HL-60 (cell line): ENCODE results near the gene SRCIN1.

Experiments used
- DNase-seq, 2 experiments: peaks; one replicate each; pipeline ENCODE4 v3.0.0-alpha.2; 2010 to 2020; ENCODE audit warnings: low read depth in 1 of 2, low spot score in 1 of 2
- H3K27ac ChIP-seq: fragments of 250-450 bp; sonication (Bioruptor Pico); replicated peaks from 2 replicates; pipeline ENCODE4 v1.5.1; 2020; ENCODE audit warnings: mild to moderate bottlenecking, moderate library complexity
- H3K27me3 ChIP-seq: fragments of 250-450 bp; sonication (Bioruptor Pico); 2 replicates; pipeline ENCODE4 v1.5.1; 2021; ENCODE audit warnings: mild to moderate bottlenecking, moderate library complexity; ENCODE audit not compliant: insufficient read depth, poor library complexity, severe bottlenecking
- H3K4me3 ChIP-seq: replicated peaks from 2 replicates; pipeline ENCODE4 v1.5.1; 2011; ENCODE audit warnings: mild to moderate bottlenecking, control low read depth, low read length; ENCODE audit not compliant: insufficient read depth
- GABPA ChIP-seq: IDR thresholded peaks from 2 replicates; pipeline ENCODE4 v1.6.1; 2012; ENCODE audit warnings: low read depth
- POLR2AphosphoS5 ChIP-seq: IDR thresholded peaks from 2 replicates; pipeline ENCODE4 v1.6.1; 2012; ENCODE audit warnings: low read depth
- SPI1 ChIP-seq: IDR thresholded peaks from 2 replicates; pipeline ENCODE4 v1.6.1; 2012; ENCODE audit warnings: low read depth, mild to moderate bottlenecking, borderline replicate concordance
- TF ChIP-seq, protein P1 (sequence below): IDR thresholded peaks from one replicate; pipeline ENCODE4 v1.5.1; 2011; ENCODE audit warnings: low read length, control low read depth, inconsistent platforms; ENCODE audit not compliant: insufficient read depth
- TF ChIP-seq, protein P2 (sequence below): IDR thresholded peaks from 2 replicates; pipeline ENCODE4 v1.6.1; 2012; ENCODE audit warnings: low read depth; ENCODE audit not compliant: insufficient replicate concordance

The SRCIN1 gene

DNA sequence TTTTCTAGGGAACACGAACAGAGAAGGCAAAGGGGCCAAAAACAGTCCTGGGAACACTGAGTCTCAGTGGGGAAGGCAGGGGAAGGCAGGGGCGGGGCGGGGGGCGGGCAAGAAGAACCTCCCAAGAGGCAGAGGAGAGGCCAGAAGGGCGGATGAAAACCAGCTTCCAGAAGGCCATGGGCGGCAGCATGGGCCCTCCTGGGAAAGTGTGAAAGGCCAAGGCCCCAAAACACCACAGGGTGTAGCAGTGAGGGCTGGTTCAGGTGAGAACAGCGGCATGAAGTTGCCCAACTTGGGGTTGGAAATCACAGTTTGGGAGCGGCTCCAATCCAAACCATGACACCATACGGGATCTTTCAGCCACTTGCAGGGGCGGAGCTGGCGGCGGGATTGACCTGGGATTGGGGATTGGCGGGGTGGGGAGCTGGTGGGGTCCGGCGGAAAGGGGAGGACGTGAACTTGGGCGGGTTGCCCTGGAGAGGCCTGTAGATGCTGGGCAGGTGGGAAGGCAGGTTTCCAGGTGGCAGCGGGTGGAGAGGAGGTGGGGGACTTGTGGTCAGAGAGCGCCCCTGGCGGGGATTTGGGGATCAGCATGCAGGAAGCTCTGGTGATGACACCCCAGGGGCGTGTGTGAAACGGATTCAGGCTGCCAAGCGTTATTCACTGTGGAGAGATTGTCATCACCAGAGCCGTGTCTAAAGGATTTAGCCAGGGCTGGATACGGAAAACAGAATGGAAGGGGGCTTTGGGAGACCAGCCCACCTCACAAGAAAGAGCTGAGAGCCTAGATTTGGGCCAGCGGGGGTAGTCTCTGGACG is 96.6 kb downstream of the SRCIN1 start:
- Histone ChIP-seq H3K27me3 (no peaks in the 10 kb centered on the region), H3K4me3 (no peak overlapping the region), H3K27ac (no peak overlapping the region)
- TF ChIP-seq, protein P1, sequence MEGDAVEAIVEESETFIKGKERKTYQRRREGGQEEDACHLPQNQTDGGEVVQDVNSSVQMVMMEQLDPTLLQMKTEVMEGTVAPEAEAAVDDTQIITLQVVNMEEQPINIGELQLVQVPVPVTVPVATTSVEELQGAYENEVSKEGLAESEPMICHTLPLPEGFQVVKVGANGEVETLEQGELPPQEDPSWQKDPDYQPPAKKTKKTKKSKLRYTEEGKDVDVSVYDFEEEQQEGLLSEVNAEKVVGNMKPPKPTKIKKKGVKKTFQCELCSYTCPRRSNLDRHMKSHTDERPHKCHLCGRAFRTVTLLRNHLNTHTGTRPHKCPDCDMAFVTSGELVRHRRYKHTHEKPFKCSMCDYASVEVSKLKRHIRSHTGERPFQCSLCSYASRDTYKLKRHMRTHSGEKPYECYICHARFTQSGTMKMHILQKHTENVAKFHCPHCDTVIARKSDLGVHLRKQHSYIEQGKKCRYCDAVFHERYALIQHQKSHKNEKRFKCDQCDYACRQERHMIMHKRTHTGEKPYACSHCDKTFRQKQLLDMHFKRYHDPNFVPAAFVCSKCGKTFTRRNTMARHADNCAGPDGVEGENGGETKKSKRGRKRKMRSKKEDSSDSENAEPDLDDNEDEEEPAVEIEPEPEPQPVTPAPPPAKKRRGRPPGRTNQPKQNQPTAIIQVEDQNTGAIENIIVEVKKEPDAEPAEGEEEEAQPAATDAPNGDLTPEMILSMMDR, result peak; percentile 51
- no peak for TF ChIP-seq POLR2AphosphoS5
- TF ChIP-seq SPI1, result no peak
- no peak for TF ChIP-seq GABPA
- DNase-seq, result peak; percentile 22 to 42

GRCh38 chr17:38508570-38508950 is 97.2 kb downstream of the SRCIN1 start:
- no peak for TF ChIP-seq GABPA
- TF ChIP-seq, protein P1, result no peak
- TF ChIP-seq, protein P2, sequence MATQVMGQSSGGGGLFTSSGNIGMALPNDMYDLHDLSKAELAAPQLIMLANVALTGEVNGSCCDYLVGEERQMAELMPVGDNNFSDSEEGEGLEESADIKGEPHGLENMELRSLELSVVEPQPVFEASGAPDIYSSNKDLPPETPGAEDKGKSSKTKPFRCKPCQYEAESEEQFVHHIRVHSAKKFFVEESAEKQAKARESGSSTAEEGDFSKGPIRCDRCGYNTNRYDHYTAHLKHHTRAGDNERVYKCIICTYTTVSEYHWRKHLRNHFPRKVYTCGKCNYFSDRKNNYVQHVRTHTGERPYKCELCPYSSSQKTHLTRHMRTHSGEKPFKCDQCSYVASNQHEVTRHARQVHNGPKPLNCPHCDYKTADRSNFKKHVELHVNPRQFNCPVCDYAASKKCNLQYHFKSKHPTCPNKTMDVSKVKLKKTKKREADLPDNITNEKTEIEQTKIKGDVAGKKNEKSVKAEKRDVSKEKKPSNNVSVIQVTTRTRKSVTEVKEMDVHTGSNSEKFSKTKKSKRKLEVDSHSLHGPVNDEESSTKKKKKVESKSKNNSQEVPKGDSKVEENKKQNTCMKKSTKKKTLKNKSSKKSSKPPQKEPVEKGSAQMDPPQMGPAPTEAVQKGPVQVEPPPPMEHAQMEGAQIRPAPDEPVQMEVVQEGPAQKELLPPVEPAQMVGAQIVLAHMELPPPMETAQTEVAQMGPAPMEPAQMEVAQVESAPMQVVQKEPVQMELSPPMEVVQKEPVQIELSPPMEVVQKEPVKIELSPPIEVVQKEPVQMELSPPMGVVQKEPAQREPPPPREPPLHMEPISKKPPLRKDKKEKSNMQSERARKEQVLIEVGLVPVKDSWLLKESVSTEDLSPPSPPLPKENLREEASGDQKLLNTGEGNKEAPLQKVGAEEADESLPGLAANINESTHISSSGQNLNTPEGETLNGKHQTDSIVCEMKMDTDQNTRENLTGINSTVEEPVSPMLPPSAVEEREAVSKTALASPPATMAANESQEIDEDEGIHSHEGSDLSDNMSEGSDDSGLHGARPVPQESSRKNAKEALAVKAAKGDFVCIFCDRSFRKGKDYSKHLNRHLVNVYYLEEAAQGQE, result no peak
- TF ChIP-seq SPI1, result no peak
- no peak for TF ChIP-seq POLR2AphosphoS5
- DNase-seq, result no peak
- H3K27ac ChIP-seq, result no peak overlapping the region
- H3K4me3 ChIP-seq, result no peak overlapping the region
- H3K27me3 ChIP-seq, result no peaks in the 10 kb centered on the region

DNA sequence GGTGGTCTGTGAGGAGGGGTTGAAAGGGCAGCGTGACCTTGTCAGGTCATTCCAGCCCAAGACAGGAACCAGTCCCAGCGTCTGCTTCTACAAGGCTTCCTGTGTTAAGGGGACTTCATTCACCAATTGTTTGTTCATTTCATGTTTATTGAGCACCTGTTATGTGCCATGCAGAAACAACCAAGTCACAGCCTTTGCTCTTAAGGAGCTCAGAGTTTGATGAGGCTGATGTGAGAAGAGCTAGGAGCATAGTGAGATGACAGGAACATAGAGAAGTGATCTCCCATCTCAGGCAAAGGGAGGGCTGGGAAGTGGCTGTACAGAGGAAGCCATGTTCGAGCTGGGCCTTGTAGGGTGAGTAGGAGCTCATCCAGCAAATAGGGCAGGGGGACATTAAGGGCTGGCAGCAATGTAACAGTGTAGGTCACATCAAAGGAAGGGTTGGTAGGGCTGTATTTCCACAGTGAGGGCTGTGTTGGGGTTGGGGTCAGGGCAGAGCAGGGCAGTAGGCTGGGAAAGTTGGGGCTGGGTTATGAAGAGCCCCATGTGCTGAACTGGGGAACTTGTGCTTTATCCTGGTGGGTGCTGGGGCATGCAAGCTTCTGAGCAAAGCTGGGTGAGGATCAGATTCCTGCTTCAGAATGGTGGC is 97.7 kb downstream of the SRCIN1 start:
- no peak overlapping the region for H3K27ac ChIP-seq
- TF ChIP-seq SPI1 (no peak), POLR2AphosphoS5 (no peak), GABPA (no peak)
- TF ChIP-seq, protein P1, result no peak
- TF ChIP-seq, protein P2, result no peak

More for the DNA sequence above, 97.7 kb downstream of the SRCIN1 start:
- DNase-seq, result no peak
- Histone ChIP-seq H3K27me3 (no peaks in the 10 kb centered on the region), H3K4me3 (no peak overlapping the region)
